Activated T-helper 1 cell treated with anti-CD3 and anti-CD28 coated beads, Interleukin-12 subunit alpha, Interleukin-12 subunit beta, Interleukin-2, Interleukin-4 antibody, amounts not matched to agents 30 ng/mL and 10 ng/mL and 1 ng/mL, durations not matched to agents 14 hours and 24 hours and 36 hours (primary cell): ENCODE measurements around the gene BCR. TPM values are rescaled to one million over a fixed set of nuclear protein-coding genes. Genes with fewer than 3 reads are reported as not detected.
"Not testable (repeated sequence)": the region's sequence is repeated elsewhere in the genome, so short reads cannot be mapped to it uniquely, and the experiment has no call there.

ENCODE experiments used
- DNase-seq: peaks from one replicate; pipeline ENCODE4 v3.0.0; 2021; ENCODE audit warnings: low spot score
- H3K27ac Mint-ChIP-seq: one replicate; pipeline ENCODE4 v1.8.0; 2021; ENCODE audit warnings: mild to moderate bottlenecking, mixed read lengths
- H3K27me3 Mint-ChIP-seq: one replicate; pipeline ENCODE4 v1.8.0; 2022; ENCODE audit warnings: mild to moderate bottlenecking, moderate library complexity, mixed read lengths; ENCODE audit not compliant: insufficient read depth
- H3K36me3 Mint-ChIP-seq: one replicate; pipeline ENCODE4 v1.8.0; 2021; ENCODE audit warnings: low read depth, mixed read lengths
- H3K4me1 Mint-ChIP-seq: one replicate; pipeline ENCODE4 v1.8.0; 2021; ENCODE audit warnings: low read depth, mixed read lengths
- H3K4me3 Mint-ChIP-seq: one replicate; pipeline ENCODE4 v1.8.0; 2021; ENCODE audit warnings: mild to moderate bottlenecking, moderate library complexity, mixed read lengths
- H3K9me3 Mint-ChIP-seq: one replicate; pipeline ENCODE4 v1.8.0; 2021; ENCODE audit warnings: mixed read lengths
- intact Hi-C: fragments of 100-400 bp; cut with micrococcal nuclease; formaldehyde crosslinking; loops from one replicate; pipeline ENCODE4 v1.15.1; 2024
- total RNA-seq: library from RNA; stranded (reverse); gene quantifications from 2 replicates; pipeline ENCODE4 v1.2.3, GENCODE V29; 2022

Gene BCR
- total RNA-seq, 1 donor from 2014 or later: 56.8 TPM

DNA sequence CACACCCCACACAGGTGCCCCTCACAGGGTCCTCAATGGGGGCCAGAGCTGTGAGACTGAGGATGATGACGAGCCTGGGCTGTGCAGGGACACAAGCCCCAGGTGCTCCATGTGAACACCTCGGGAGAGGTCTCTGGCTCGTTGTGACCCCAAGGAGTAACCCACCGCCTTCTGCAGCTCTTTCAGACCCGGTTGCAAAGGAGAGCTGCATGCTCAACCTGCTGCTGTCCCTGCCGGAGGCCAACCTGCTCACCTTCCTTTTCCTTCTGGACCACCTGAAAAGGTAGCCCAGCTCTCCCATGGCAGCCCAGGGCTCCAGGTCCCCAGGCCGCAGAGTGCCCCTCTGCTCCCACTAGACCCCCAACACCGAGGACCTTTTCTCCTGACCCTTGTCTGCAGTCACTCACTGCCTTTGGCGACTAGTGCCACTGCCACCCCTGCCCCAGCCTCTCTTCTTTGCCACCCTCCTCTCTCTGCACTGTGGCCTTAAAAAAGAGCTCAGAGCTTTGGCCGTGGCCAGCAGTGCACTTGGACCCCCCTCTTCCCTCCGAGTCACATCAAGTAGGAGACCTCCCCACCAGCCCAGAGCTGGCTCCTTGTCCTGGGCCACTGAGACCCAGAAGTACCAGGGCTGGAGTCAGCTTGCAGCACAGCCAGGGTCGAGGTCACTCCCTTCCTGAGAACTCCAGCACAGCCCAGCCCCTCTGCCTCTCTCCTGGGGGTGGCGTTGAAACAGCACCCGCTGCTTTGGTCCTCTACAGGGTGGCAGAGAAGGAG lies 133.7 kb downstream of the BCR start:
- Mint-ChIP-seq H3K9me3 (no peaks in the 10 kb centered on the region), H3K27me3 (no peaks in the 10 kb centered on the region), H3K27ac (peak overlapping the region; percentile 9), H3K36me3 (peaks cover 3% of the 10 kb centered on the region), H3K4me3 (no peak overlapping the region), H3K4me1 (no peaks in the 10 kb centered on the region)
- intact Hi-C loops: no loop called here
- no peak for DNase-seq

DNA sequence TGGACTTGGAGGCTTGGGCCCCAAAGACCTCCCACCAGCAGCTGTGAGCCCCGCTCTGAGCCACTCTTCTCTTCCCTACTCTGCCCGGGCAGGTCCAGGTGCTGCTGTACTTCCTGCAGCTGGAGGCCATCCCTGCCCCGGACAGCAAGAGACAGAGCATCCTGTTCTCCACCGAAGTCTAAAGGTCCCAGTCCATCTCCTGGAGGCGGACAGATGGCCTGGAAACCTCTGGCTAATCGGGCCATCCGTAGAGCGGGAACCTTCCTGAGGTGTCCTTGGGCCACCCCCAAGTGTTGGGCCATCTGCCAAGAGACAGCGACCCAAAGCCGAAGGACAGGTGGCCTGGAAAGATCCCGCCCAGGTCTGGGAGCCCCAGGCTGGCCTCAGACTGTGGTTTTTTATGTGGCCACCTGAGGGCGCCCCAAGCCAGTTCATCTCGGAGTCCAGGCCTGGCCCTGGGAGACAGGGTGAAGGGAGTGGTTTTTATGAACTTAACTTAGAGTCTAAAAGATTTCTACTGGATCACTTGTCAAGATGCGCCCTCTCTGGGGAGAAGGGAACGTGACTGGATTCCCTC lies 135.1 kb downstream of the BCR start:
- DNase-seq: peak; percentile 35
- intact Hi-C loops: loop anchor here (1.0 kb wide), 1 partner anchor 71 kb away; no protein-coding TSS in a partner anchor
- Mint-ChIP-seq H3K27me3 (no peaks in the 10 kb centered on the region), H3K9me3 (no peaks in the 10 kb centered on the region), H3K4me3 (no peak overlapping the region), H3K36me3 (peaks cover 3% of the 10 kb centered on the region), H3K27ac (no peak overlapping the region), H3K4me1 (no peaks in the 10 kb centered on the region)

DNA sequence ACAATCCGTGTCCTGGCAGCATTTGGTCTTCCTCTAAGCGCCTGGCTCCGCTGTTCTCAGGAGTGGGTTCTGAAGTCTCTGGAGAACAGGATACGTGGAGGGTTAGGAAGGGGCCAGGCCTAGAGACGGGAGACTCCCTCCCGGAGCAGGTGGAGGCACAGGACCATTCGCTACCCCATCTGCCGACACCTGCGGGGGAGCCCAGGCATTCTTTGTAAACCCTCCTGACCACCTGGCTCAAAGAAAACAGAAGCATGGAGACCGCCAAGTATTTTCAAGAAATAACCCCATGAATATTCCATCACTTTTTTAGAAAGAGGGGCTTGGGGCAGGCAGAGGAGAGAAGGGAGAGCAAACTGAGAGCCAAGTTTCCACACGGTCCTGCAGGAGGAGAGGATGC lies 136.3 kb downstream of the BCR start:
- H3K27ac Mint-ChIP-seq, H3K4me3 Mint-ChIP-seq, DNase-seq, H3K36me3 Mint-ChIP-seq, H3K9me3 Mint-ChIP-seq, H3K4me1 Mint-ChIP-seq, intact Hi-C loops, H3K27me3 Mint-ChIP-seq: not testable (repeated sequence)

DNA sequence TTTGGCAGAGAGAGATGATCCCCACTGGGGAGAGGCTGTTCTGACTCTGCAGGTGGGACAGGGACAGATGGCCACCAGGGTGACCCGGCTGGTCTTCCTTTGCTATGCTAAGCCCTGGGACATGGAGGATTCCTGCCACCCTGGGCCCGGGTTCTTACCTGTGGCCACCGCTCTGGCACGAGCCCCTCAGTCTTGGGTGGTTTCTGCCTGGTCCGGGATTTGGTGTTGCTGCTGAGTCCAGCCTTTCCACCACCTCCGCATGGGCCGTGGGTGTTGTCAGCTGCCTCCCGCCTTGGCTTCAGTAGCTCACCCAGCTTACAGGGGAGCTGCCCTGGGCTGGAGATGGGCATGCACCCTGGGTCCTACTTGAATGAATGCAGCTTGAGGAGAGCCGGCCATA lies 138.0 kb downstream of the BCR start:
- H3K4me3 Mint-ChIP-seq, H3K27ac Mint-ChIP-seq, H3K9me3 Mint-ChIP-seq, H3K4me1 Mint-ChIP-seq, H3K27me3 Mint-ChIP-seq, DNase-seq, intact Hi-C loops, H3K36me3 Mint-ChIP-seq: not testable (repeated sequence)

DNA sequence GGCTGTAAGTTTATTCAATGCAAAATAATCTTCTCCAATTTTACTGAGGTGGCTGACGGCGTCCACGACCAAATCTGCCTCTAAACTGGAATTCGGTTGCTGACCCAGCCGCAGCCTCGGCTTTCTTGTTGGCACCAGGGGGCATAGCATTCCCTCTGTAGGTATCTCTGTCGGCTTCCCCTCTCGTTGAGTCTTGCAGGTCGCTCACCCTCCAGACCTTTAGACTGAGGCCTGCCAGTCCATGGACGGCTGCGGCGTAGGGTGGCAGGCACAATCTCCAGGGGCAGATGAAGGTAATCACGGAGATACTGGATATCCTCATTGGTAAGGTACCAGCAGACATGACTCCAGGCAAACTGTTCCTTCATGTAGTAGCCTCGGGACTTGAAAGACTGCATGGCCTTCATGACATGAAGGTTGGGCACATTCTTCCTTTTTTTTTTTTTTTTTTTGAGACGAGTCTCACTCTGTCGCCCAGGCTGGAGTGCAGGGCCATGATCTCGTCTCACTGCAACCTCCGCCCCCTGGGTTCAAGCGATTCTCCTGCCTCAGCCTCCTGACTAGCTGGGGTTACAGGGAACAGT lies 142.3 kb downstream of the BCR start:
- H3K4me1 Mint-ChIP-seq, H3K36me3 Mint-ChIP-seq, H3K4me3 Mint-ChIP-seq, H3K27me3 Mint-ChIP-seq, DNase-seq, H3K9me3 Mint-ChIP-seq, H3K27ac Mint-ChIP-seq, intact Hi-C loops: not testable (repeated sequence)

DNA sequence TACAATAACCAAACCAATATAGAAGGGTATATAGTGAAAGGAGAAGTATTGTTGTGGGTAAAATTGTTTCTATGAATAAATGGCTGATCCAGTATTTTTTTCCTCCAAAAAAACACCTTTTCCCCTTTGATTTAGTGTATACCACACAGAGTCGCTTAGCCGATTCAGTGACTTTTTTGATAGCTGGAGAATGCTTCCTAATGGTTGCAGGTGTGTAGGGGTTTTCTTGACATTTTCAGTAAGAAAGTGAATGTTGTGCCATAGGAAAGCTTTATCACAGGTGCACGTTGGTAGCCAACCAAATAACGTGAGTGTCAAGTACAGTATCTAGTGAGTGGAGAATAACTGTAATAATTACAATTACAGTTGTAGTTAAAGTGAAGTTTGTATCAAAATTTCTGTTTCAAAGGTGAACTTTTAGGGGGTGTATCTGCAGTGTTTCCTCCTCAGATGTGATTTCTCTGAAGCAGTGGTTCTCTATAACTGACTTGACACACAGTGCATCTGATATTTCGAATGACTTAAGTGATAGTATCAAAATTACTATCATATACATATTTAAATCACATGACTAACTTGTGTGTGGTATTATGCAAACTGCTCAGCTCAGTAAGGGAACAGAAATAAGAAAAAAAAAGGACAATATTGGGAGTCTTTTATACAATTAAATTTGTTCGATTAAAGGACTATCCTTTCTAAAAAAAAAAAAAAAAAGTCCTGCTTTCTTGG lies 143.8 kb downstream of the BCR start:
- H3K9me3 Mint-ChIP-seq, DNase-seq, H3K27me3 Mint-ChIP-seq, H3K4me3 Mint-ChIP-seq, intact Hi-C loops, H3K27ac Mint-ChIP-seq, H3K36me3 Mint-ChIP-seq, H3K4me1 Mint-ChIP-seq: not testable (repeated sequence)

DNA sequence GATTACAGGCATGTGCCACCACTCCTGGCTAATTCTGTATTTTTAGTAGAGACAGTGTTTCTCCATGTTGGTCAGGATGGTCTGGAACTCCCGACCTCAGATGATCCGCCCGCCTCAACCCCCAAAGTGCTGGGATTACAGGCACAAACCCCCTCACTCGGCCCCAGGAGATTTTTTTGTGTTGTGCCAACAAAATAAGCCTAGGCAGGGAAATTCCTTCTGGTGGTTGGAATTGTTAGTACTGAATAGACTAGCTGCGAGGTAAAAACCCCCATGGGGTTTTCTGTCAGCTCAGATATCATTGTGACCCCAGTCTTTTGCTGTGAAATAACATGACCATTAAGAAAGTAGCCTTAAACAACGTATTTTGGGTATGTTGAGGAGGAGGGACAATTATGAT lies 144.9 kb downstream of the BCR start:
- Mint-ChIP-seq H3K4me1 (no peaks in the 10 kb centered on the region), H3K36me3 (no peaks in the 10 kb centered on the region), H3K9me3 (no peaks in the 10 kb centered on the region), H3K4me3 (no peak overlapping the region), H3K27ac (no peak overlapping the region), H3K27me3 (no peaks in the 10 kb centered on the region)
- intact Hi-C loops: no loop called here
- no peak for DNase-seq

DNA sequence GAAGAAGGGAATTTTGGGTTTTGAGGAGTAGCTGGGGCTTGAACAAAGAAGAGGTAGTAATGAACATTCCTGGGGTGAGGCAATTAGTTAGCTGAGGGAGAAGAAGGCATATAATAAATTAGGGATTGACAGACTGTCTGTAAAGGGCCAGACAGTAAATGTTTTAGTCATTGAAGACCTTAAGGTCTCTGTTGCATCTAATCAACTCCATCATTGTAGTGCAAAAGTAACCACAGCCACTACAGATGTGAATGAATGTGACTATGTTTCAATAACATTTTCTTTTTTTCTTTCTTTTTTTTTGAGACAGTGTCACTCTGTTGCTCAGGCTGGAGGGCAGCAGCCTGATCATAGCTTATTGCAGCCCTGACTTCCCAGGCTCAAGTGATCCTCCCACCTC lies 153.5 kb downstream of the BCR start:
- H3K27ac Mint-ChIP-seq, H3K36me3 Mint-ChIP-seq, DNase-seq, H3K4me3 Mint-ChIP-seq, H3K27me3 Mint-ChIP-seq, H3K4me1 Mint-ChIP-seq, H3K9me3 Mint-ChIP-seq, intact Hi-C loops: not testable (repeated sequence)

DNA sequence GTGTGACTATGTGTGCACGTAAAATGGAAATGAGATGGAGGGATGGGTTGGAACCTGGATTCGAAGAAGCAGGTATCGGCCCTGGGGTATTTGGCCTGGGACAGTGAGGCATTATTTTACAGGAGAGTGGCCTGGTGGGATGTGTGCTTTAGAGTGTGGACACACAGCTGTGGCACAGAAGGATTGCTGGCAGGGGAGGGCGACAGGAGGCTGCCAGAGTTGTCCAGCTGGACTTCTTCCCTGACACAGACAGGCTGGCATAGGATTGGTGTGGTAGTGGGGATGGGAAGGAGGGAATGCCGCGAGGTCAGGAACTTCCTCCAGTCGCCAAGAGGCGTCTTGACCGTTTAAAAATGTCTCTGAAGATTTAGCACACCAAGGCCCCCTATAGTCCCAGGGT lies 157.4 kb downstream of the BCR start:
- H3K4me3 Mint-ChIP-seq, H3K4me1 Mint-ChIP-seq, H3K27ac Mint-ChIP-seq, intact Hi-C loops, H3K36me3 Mint-ChIP-seq, DNase-seq, H3K9me3 Mint-ChIP-seq: not testable (repeated sequence)
- peaks cover 12% of the 10 kb centered on the region for H3K27me3 Mint-ChIP-seq

DNA sequence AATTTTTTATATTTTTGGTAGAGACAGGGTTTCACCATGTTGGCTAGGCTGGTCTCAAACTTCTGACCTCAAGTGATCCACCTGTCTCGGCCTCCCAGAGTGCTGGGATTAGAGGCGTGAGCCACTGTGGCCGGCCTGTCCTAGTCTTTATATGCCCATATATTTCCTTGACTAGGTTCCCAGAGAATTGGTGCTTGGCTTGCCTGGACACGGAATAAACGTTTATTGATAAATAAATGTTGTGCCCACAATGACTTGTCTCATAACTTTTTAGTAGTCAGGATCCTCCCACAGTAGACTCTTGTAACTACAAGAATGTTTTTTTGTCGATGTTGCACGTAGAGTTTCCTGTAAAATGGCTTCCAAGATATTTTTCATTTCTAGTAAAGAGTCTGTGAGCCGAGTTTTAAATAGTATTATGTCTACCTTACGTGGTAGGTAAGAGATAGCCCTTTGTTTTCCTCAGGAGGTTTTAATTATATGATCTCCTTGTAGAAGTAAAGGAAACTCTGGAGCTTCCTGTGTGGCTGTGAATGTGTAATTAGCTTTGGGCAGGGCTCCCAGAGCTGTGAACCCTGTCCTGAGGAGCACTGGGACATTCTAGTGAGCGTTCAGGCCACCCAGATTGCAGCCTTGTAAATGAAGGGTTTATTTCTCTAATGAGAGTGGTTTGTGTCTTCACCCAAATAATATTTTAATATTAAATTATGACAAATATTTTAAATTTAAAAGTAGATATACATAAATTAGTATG lies 161.8 kb downstream of the BCR start:
- H3K9me3 Mint-ChIP-seq, intact Hi-C loops, H3K4me3 Mint-ChIP-seq, DNase-seq, H3K27me3 Mint-ChIP-seq, H3K27ac Mint-ChIP-seq, H3K36me3 Mint-ChIP-seq, H3K4me1 Mint-ChIP-seq: not testable (repeated sequence)

DNA sequence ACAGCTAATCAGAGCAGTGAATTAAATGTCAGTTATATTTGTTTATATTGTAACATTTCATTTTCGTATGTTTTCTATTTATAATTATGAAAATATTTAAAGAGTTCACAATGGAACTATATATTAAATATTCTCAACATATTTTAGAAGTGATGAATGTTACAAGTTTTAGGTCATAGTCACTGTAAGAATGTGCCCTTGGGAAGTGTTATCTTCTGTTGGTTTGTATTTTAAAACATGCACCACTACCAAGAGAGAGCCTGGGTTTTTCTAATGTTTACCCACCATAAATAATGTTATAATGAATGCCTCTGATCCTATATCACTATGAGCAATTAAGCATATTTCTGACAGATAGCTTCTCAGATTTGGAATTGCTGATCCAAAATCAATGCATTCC lies 171.0 kb downstream of the BCR start:
- H3K27me3 Mint-ChIP-seq: peaks cover 22% of the 10 kb centered on the region
- intact Hi-C loops: no loop called here

DNA sequence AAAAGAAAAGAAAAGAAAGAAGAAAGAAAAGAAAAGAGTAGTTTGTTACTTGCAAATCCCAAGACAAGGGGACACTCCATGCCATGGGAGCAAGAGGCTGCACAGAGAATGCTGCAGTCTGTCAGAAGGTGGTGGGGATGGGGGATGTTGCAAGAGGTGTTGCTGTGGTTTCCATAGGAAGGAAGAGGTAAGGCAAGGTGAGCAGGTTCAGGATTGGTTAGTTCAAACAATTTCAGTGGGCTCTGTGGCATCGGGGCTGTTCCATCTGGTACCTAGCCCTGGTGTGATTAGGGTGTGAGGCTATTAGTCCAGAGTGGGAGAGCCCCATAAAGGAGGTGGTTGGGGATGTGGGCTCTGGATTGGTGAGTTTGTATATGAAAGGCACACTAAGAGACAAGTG lies 172.7 kb downstream of the BCR start:
- Mint-ChIP-seq H3K4me1 (no peaks in the 10 kb centered on the region), H3K27ac (no peak overlapping the region), H3K9me3 (no peaks in the 10 kb centered on the region), H3K4me3 (no peak overlapping the region), H3K36me3 (no peaks in the 10 kb centered on the region), H3K27me3 (peaks cover 25% of the 10 kb centered on the region)
- intact Hi-C loops: no loop called here
- no peak for DNase-seq

More for the DNA sequence above, 171.0 kb downstream of the BCR start:
- no peaks in the 10 kb centered on the region for H3K9me3 Mint-ChIP-seq
- no peak for DNase-seq
- H3K27ac Mint-ChIP-seq: no peak overlapping the region
- no peak overlapping the region for H3K4me3 Mint-ChIP-seq
- no peaks in the 10 kb centered on the region for H3K36me3 Mint-ChIP-seq
- no peaks in the 10 kb centered on the region for H3K4me1 Mint-ChIP-seq
